Heart left ventricle (tissue), 13 donors: ENCODE results near the gene CBX8.

ENCODE experiments used
- CTCF ChIP-seq, 12 donors: fragments of 200-600 bp; sonication (generic) in 4 of 12; IDR thresholded peaks; one replicate each; pipeline versions ENCODE4 v1.5.0 to v1.8.0; 2018 to 2022; ENCODE audit warnings: antibody characterized with exemption in 12 of 12, mild to moderate bottlenecking in 5 of 12
- POLR2A ChIP-seq, 2 donors: fragments of 450-650 bp; IDR thresholded peaks; one replicate each; pipeline ENCODE4 v1.6.1; 2017; ENCODE audit warnings: antibody characterized with exemption in 2 of 2, mild to moderate bottlenecking in 2 of 2, moderate library complexity in 2 of 2
- donor health status: ischemic (EF 13 %, LVEDD 7.1; RV severe dilation, severe dysfunction).
- donor health status: DM: no; HTN: yes; CAD: no.
- donor health status: DM: no; HTN: no; CAD: no.
- donor health status: ischemic (EF 25% LVEDD 6.9; RV normal size, moderate dysfunction).
- donor health status: ischemic (EF 25% LVEDD 5.7; RV mildly dilated, moderate dysfunction).
- donor health status: ischemic (EF 35%, LVEDD 5.7; RV mildly dilated, moderate dysfunction).
- donor health status: nonischemic (EF 11% LVEDD 7.7; RV severe dilation, severe dysfunction).
- donor health status: DM: yes; HTN: yes; CAD: no.
- donor health status: PGD.
- donor health status: ischemic (EF 29% LVEDD 5.4; RV normal size, mild dysfunction).
- donor health status: nonischemic (EF 23%, LVEDD 6.1; RV moderate dilation, normal function).

GRCh38 chr17:79829004-79829403 is 32.1 kb upstream of the CBX8 start:
- TF ChIP-seq POLR2A (IDR thresholded peaks at IDR 0.05) (no peak), CTCF (IDR thresholded peaks at IDR 0.05) (no peak)
